Uterus (tissue), 2 donors: Measurements from ENCODE around the gene GLT6D1.

Source experiments
- CTCF ChIP-seq, 4 experiments: fragments of 200-600 bp in 2 of 4; fragments of 450-650 bp in 2 of 4; sonication (generic) in 2 of 4; IDR thresholded peaks; one replicate each; pipeline ENCODE4 v1.5.1; 2016 to 2019; ENCODE audit warnings: antibody characterized with exemption in 4 of 4, mild to moderate bottlenecking in 2 of 4, moderate library complexity in 1 of 4
- POLR2A ChIP-seq, 2 donors: fragments of 450-650 bp; IDR thresholded peaks; one replicate each; pipeline ENCODE4 v1.6.1; 2016; ENCODE audit warnings: antibody characterized with exemption in 2 of 2, mild to moderate bottlenecking in 1 of 2, moderate library complexity in 1 of 2

- TF ChIP-seq POLR2A (IDR thresholded peaks at IDR 0.05) (no peak), CTCF (IDR thresholded peaks at IDR 0.05) (no peak)
Observed at GRCh38 chr9:135592331-135592590, 47.1 kb downstream of the GLT6D1 start.
